CD4-positive, alpha-beta T cell treated with Interleukin-12 subunit alpha and Interleukin-12 subunit beta, for 1 hour (primary cell): ENCODE data around the gene ZNRF3.
A peak's percentile ranks its signal among the peaks of the same experiment; 100 is the strongest.

Experiments
- DNase-seq: peaks from one replicate; pipeline ENCODE4 v3.0.0-alpha.2; 2020

Gene ZNRF3

GRCh38 chr22:28955817-28956216, 72.4 kb downstream of the ZNRF3 start:
- peak; percentile 72 for DNase-seq

DNA sequence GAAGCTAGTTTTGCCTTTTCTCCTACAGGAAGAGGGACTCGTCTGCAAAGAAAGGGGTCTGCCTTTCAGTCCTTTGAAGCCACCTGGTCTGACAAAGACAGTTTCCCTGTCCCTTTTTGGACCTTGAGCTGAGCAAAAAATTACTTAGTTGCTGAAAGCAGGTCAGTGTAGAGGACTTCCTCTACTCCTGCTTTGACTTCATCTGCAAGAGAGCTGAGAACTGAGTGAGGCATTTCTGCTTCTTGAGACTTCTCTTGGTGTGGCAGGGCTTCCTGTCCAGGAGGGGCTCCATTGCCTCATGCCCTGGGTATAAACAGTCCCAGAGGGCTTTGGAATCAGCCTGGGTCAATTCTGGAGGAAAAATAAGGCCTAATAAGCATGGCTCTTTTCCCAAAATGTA, 73.1 kb downstream of the ZNRF3 start:
- no peak for DNase-seq

DNA sequence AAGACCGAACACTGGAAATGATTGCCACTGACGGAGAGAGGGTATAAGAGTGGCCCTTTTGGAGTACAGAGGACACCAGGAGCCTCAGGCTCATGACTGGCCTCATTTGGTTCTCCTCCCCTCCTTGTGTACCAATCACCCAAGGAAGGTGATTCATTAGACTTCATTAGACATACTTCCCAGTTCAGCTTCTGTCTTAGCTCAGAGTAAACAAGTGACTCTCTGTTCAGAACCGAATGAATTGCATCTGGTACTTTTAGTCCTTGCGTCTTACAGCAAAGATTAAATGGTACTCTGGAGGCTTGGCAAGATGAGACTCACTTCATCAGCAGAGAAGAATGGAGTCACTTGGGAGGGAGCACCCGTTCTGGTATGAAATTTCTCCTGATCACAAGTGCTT, 75.2 kb downstream of the ZNRF3 start:
- DNase-seq, result no peak

GRCh38 chr22:28962042-28962554, 78.7 kb downstream of the ZNRF3 start:
- no peak for DNase-seq

DNA sequence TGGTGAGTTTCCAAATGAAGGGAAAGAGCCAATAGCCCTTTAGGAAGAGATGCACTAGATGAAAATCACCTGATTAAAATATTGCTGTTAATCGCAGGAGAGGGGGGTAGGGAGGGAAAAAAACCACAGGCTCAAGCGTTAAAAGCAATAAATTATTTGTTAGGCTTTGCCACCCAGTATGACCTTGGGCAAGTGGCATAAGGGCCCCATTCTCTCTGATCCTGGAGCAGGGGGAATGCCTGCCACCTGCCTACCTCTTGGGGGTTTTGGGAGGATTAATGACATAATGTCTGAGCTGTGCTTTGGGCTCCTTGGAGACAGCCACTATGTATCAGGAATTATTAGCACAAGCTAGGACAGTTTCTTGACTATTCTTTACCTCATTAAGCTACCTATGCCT, 80.0 kb downstream of the ZNRF3 start:
- no peak for DNase-seq

GRCh38 chr22:28967163-28967665, 83.8 kb downstream of the ZNRF3 start:
- no peak for DNase-seq

DNA sequence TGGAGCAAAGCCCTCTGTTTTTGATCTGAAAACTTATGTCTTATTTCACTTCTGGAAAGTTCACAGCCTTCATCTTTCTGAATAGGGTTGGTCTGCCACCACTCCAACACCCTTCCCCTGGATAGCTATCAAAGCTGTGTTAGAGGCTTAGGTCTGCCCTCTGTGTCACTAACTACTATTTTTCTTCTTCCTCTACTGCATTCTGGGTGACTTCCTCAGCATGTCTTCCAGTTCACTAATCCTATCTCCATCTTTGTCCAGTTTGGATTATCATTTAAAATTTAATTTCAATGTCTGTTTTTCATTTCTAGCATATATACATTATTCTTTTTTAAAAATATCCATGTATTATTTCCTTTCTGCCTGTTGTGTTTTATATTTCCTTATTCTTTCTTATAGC, 84.6 kb downstream of the ZNRF3 start:
- no peak for DNase-seq

DNA sequence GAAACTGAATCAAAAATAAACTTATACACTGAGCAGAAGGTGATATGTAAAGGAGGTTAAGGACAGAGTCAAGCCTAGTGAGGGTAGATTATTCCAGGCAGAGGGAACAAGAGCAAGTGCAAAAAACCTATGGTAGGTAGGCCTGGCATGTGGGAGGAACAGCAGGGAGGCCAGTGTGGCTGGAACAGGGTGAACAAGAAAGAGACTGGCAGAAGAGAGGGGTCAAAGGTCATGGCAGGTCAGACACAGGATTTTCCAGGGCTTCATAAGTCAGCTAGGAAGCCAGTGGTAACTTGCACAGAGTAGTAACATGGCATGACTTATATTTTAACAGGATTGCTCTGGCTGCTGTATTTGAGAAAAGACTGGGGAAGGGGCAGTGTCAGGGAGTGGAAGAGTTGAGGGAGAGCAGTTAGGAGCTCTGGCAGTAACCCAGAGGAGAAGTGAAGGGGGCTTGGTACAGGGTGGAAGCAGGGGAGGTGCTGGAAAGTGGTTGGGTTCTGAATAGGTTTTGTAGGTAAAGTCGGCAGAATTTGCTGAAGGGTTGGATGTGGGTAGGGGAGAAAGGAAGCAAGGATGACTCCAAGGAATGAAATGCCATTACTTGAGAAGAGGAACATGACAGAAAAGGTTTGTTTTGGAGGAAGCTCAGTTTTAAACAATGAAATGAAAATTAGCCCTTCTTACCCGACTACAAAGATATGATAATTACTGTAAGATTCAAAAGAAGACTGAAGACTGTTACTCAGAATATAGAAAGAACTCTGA, 86.2 kb downstream of the ZNRF3 start:
- DNase-seq, result no peak

DNA sequence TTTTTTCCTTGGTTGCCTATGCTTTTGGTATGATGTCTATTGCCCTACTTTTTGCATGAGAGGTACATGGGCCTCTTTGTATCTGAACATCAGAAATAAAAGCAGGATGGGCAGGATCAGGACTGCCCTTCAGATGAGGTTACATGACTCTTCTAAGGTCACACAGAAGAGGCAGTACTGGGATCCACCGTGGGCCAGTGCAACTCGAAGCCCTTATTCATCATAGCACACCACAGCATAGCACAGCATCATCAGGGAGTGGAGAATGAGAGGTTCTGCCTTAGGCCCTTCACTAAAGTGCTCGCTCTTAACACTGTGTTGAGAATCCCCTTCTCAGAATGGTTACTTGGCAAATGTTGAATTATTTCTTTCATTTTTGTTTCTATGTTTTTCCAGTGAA, 90.0 kb downstream of the ZNRF3 start:
- DNase-seq, result no peak

- DNase-seq, result no peak
These were observed 93.7 kb downstream of the ZNRF3 start for GRCh38 chr22:28977060-28977459.

DNA sequence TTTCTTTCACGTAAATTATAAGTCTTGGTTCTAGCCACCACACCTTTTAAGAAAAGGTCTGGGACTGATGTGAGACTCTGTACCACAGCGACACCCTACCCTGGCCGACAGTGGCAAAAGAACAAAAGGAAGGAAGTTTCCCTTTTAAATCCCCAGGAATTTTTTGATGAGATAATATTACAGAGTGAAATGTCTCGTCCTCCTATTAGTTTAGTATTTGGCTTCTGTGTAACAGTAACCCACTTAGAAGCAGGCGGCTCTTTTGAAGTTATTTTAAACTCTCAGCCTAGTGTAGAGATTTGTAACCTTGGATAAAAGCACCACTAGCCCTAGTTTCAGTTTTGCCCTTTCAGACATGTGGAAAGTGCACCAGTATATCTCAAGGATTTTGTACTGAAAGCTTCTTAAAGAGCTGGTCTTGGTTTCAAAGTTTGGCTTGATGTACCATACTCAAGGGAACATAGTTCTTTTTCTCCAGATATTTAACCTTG, 94.2 kb downstream of the ZNRF3 start:
- DNase-seq, result no peak

GRCh38 chr22:28978158-28978557, 94.8 kb downstream of the ZNRF3 start:
- no peak for DNase-seq

DNA sequence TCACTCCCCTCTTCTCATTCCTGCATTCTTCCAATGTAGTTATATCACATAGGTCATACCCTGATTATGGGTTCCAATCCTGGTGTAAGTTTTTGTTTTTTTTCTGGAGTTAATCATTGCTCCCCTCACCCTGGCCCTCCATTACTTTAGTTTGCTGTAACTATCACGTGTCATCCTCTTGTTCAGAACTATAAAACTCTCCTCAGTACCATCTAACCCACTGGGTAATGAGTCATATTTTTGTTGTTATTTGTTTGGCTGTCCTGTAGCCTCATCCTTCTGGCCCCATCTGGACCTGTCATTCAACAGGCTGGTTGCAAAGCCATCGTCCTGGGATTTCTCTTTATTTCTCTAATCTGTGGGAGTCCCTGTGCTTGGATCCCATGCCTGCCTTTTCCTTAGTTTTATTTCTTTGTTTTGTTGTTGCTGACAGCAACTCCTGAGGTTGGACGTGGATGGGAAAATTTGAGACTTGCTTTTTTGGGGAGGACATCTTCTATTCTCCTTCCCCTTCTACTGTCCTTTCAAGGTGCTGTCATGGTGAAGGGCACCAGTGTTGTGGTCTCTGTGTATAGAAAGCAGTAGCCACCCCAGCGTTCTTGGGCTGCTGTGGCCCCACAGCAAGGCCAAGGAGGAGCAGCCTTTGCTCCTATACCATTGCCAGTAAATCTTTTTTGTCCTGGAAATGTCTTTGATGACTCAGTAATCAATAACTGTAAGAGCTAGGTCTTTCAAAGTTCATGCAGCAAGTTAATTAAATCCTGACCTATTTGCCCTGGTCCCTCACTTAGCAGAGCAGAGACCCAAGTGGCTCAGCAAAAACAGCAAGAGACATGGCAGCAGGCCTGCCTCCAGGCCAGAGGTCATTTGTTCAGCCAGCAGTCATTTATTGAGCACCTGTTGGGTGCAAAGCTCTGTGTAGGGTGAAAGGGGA, 95.8 kb downstream of the ZNRF3 start:
- no peak for DNase-seq

GRCh38 chr22:28980326-28980725, 97.0 kb downstream of the ZNRF3 start:
- no peak for DNase-seq

DNA sequence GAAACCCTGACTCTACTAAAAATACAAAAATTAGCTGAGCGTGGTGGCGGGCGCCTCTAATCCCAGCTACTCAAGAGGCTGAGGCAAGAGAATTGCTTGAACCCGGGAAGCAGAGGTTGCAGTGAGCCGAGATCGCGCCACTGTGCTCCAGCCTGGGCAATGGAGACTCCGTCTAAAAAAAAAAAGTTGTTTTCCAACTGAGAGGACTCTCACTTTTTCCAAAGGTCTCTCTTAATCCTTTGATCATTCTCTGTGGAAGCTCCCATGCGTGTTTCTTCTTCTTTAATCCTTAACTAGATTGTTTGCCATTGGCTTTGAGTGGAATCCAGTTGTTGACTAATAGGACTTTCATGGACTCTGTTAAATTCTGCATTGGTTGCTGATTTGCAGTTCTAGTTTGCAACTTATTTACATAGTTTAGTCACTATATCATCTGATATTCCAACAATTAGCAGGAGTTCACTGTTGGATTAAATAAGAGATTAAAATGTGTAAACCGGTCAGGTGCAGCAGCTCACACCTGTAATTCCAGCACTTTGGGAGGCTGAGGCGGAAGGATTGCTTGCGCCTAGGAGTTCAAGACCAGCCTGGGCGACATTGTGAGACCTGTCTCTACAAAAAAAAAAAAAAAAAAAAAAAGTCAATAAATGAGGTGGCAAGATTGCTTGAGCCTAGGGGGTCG, 98.6 kb downstream of the ZNRF3 start:
- no peak for DNase-seq

DNA sequence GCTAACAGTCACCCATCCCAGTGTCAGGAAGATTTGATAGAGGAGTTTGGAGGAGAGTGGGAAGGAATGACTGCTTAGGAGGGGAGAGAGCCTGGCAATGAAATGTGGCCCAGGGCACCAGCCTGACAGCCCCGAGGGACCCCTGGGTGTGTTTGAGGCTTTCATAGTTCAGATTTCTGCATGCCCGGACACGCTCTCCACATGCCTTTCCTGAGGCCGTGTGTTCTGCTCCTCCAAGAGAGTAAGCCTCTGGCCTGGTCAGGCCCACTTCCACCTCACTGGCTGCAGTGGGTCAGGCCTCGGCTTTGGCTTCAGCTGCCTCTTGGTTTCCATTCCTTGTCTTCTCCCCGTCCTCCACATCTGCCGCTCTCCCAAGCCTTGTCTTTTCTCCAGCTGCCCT, 99.8 kb downstream of the ZNRF3 start:
- DNase-seq, result no peak

DNA sequence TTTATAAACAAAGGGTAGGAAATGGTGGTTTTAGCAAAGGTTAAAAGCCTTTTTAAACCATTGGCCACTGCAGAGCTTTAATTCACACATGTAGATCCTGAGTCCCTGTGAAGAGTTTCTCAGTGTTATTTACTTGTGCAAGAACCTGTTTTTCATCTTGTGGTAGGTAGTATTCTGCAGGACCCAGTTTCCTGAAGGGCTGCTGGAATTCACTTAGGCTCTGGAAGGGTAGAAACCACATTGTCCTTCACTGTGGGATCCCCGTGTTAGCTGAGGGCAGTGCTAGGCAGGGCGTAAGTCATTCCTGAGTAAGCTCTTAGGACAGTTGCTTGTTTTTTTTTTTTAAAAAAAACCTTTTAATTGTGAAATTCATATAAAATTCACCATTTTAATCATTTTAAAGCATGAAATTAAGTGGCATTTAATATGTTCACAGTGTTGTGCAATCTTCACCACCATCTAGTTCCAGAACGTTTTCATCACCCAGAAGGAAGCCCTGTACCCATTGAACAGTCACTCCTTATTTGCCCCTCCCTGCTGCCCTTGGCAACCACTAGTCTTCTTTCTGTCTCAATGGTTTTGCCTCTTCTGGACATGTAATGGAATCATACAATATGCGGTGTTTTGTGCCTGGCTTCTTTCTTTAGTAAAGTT, 100.5 kb downstream of the ZNRF3 start:
- DNase-seq, result no peak

GRCh38 chr22:28984482-28985158, 101.2 kb downstream of the ZNRF3 start:
- no peak for DNase-seq

DNA sequence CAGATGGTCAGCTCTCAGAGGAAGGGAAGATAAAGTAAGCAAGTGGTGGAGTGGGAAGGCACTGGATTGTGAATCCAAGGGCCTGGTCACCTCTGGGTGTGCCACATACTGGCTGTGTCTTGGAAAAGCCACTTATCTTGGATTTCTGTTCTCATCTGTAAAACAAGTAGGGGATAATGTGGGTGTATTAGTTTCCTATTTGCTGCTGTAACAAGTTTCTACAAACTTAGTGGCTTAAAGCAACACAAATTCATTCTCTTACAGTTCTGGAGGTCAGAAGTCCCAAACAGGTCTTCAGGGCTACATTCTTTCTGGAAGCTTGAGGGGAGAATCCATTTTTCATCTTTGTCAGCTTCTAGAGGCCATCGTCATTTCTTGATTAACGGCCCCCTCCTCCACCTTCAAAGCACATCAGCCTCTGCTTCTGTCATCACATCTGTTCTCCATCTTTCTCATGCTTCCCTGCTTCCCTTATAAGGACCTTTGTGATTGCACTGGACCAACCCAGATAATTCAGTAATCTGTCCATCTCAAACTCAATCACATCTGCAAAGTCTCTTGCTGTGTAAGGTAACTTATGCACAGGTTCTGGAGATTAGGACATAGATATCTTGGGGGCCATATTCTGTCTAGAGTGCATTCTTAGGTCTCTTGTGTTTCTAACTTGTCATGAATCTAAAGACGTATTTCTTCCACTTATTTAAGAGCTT, 102.4 kb downstream of the ZNRF3 start:
- no peak for DNase-seq

DNA sequence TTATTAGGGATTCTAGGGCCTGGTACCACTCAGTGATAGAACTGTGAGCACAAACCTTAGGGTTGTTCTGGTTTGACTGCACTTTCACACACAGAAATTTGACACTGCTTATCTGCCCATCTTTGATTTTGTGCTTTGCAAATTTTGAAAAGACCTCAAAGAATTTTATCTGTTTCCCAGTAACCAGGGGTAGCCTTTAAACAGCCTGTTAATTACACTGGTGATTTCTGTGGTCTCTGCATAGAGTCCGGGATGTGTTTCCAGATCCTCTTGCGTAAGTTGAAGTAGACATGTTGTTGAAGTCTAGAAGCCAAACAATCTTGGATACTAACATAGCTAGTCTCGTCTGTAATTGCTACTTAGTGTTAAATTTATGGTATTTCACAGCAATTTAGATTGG, 103.0 kb downstream of the ZNRF3 start:
- DNase-seq, result no peak

DNA sequence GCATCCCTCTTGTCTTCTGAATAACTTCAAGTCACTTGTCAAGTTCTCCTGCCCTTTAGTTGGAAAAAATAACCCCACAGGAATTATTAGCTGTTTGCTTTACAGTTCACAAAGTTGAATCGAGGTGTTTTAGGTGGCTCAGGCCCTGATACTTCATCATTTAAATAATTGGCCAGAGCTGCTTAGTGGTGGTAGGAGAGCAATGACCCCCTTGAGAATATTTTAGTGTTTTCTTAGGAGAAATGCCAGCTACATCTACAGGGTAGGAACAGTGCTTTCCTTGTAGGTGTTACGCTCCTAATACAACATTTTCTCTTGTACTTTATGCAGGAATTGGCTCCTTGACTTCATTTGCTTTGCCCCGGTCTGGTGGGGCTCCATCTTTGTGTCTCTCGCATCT, 105.1 kb downstream of the ZNRF3 start:
- DNase-seq, result no peak
